Measurements from ENCODE around the gene USP5. TPM values are rescaled to one million over a fixed set of nuclear protein-coding genes. Genes with fewer than 3 reads are reported as not detected.
A peak's percentile ranks its signal among the peaks of the same experiment; 100 is the strongest.

Gene USP5
- total RNA-seq, 1 experiment from 2014 or later, result 175 TPM

- no peak for TF ChIP-seq MAX (IDR thresholded peaks at IDR 0.05)
Observed at GRCh38 chr12:6914947-6915788, 63.2 kb downstream of the USP5 start (continued).

GRCh38 chr12:6915789-6916285 is 63.9 kb downstream of the USP5 start:
- TF ChIP-seq EGR1 (IDR thresholded peaks at IDR 0.05; ENCODE audit: low read depth), result no peak
- TF ChIP-seq EZH2phosphoT487 (IDR thresholded peaks at IDR 0.05; ENCODE audit: borderline replicate concordance), result no peak
- no peak for TF ChIP-seq TCF7L2 (IDR thresholded peaks at IDR 0.05; ENCODE audit: borderline replicate concordance, extremely low read depth, insufficient read depth, insufficient read length)
- no peak for TF ChIP-seq ELF1 (IDR thresholded peaks at IDR 0.05; ENCODE audit: borderline replicate concordance, low read depth)
- no peak for TF ChIP-seq ATF3 (IDR thresholded peaks at IDR 0.05)
- TF ChIP-seq ZFX (IDR thresholded peaks at IDR 0.05), result no peak
- TF ChIP-seq YY1 (IDR thresholded peaks at IDR 0.05; ENCODE audit: extremely low read depth, insufficient replicate concordance, low read depth, low read length), result no peak
- TF ChIP-seq REST (IDR thresholded peaks at IDR 0.05; ENCODE audit: low read depth), result no peak
- no peak for TF ChIP-seq RAD21 (IDR thresholded peaks at IDR 0.05; ENCODE audit: low read depth)
- no peak for TF ChIP-seq FOSL1 (IDR thresholded peaks at IDR 0.05; ENCODE audit: low read depth)
- no peak for TF ChIP-seq JUND (IDR thresholded peaks at IDR 0.05)
- TF ChIP-seq SIN3A (IDR thresholded peaks at IDR 0.05; ENCODE audit: low read depth), result no peak
- TF ChIP-seq ZNF274 (IDR thresholded peaks at IDR 0.05; ENCODE audit: low read depth, low read length), result no peak
- TF ChIP-seq MAX (IDR thresholded peaks at IDR 0.05), result no peak
- TF ChIP-seq SP1 (IDR thresholded peaks at IDR 0.05; ENCODE audit: low read depth), result no peak
- no peak for TF ChIP-seq SRF (IDR thresholded peaks at IDR 0.05; ENCODE audit: low read depth)
- no peak for TF ChIP-seq ZBTB33 (IDR thresholded peaks at IDR 0.05; ENCODE audit: extremely low read depth, insufficient replicate concordance, low read length)
- TF ChIP-seq POLR2A (IDR thresholded peaks at IDR 0.05; ENCODE audit: borderline replicate concordance, extremely low read depth, insufficient read depth, insufficient read length), result no peak
- no peak for TF ChIP-seq POLR2AphosphoS5 (IDR thresholded peaks at IDR 0.05; ENCODE audit: low read depth, low read length)
- H2AFZ ChIP-seq (ENCODE audit: low read depth, low read length, poor library complexity, severe bottlenecking), result no peak overlapping the region
- ChIA-PET RAD21 (ENCODE audit: low non-redundant PET in 1 of 2, low total read pairs in 2 of 2, uncharacterized antibody in 2 of 2, unreplicated experiment in 2 of 2) (no interaction called here), POLR2A (no interaction called here), CTCF (interaction anchor here (1.4 kb wide), 1 partner anchor 22 kb away, joined by 3 read pairs; no protein-coding TSS in a partner anchor)
- no peak for DNase-seq (ENCODE audit: low read depth, low spot score)
- intact Hi-C loops (cut with micrococcal nuclease), result no loop called here
- no peaks in the 10 kb centered on the region for H3K9me2 ChIP-seq (ENCODE audit: insufficient read depth)
- H3K79me2 ChIP-seq (ENCODE audit: insufficient read depth, low read length), result peaks cover 13% of the 10 kb centered on the region; the same call in 1 of the 2 replicates
- H3K27ac ChIP-seq (ENCODE audit: low read depth, low read length), result peak overlapping the region; percentile 24; the same call in 1 of the 2 replicates
- H3K36me3 ChIP-seq (ENCODE audit: control insufficient read depth in 1 of 2, insufficient read depth in 2 of 2, low read length in 2 of 2), result peaks cover 8 to 17% of the 10 kb centered on the region in 2 experiments
- peak overlapping the region; percentile 92 for H3K4me2 ChIP-seq (ENCODE audit: low read length)
- H3K4me1 ChIP-seq (ENCODE audit: control insufficient read depth in 1 of 2, insufficient read depth in 2 of 2, low read length in 2 of 2), result peaks cover 15 to 29% of the 10 kb centered on the region in 2 experiments
- no TSS peak for BruUV-seq (replicated peaks)
- H3K9ac ChIP-seq (ENCODE audit: low read length), result no peak overlapping the region
- H4K20me1 ChIP-seq (ENCODE audit: insufficient read depth), result no peaks in the 10 kb centered on the region
- H3K9me3 ChIP-seq (ENCODE audit: control insufficient read depth in 1 of 2, insufficient read depth in 1 of 2, low read depth in 1 of 2, low read length in 2 of 2), result no peaks in the 10 kb centered on the region
- no peak for ATAC-seq
- H3K27me3 ChIP-seq (ENCODE audit: insufficient read depth, low read length), result no peaks in the 10 kb centered on the region
- H3K4me3 ChIP-seq (replicated peaks in 1 of 2; ENCODE audit: low read depth in 1 of 2, low read length in 2 of 2), result peak overlapping the region; percentile 79 to 81
